Mucosa of descending colon (tissue), 3 donors: ENCODE data around the gene ZNF470. TPM values are rescaled to one million over a fixed set of nuclear protein-coding genes. Genes with fewer than 3 reads are reported as not detected.
A peak's percentile ranks its signal among the peaks of the same experiment; 100 is the strongest.

Experiments used
- ATAC-seq: fragments of 200-7000 bp; cut with Tn5 transposase; one replicate; pipeline ENCODE4 v1.9.1; 2020; ENCODE audit warnings: mild to moderate bottlenecking, moderate library complexity
- DNase-seq, 3 donors: peaks; one replicate each; pipeline ENCODE4 v3.0.0-alpha.2; 2020
- H3K36me3 ChIP-seq: fragments of 200-600 bp; one replicate; pipeline ENCODE4 v1.8.0; 2021; ENCODE audit warnings: low read depth, mild to moderate bottlenecking
- H3K4me1 ChIP-seq: fragments of 200-600 bp; one replicate; pipeline ENCODE4 v1.8.0; 2021; ENCODE audit warnings: low read depth, mild to moderate bottlenecking
- H3K4me3 ChIP-seq: fragments of 200-600 bp; one replicate; pipeline ENCODE4 v1.8.0; 2021; ENCODE audit warnings: mild to moderate bottlenecking
- H3K9me3 ChIP-seq: fragments of 200-600 bp; one replicate; pipeline ENCODE4 v1.8.0; 2021; ENCODE audit warnings: mild to moderate bottlenecking
- CTCF ChIP-seq: fragments of 200-600 bp; IDR thresholded peaks from one replicate; pipeline ENCODE4 v1.8.0; 2022; ENCODE audit warnings: antibody characterized with exemption, mild to moderate bottlenecking
- intact Hi-C, 2 donors: fragments of 100-400 bp; cut with DNase I in 1 of 2; cut with micrococcal nuclease in 1 of 2; formaldehyde crosslinking; loops; one replicate each; pipeline versions ENCODE4 v1.11.0 to v1.11.1; 2022; cut with DNase I, micrococcal nuclease
- total RNA-seq, 3 donors: library from RNA; stranded (reverse); fragmentation: NEBNext Ultra II Directional in 2 of 3; extraction: Animal tissue kit (Norgen Biotek cat#: 25700) in 2 of 3; gene quantifications; one replicate each; pipeline versions ENCODE4 v1.2.1 to v1.2.4, GENCODE V29; 2021 to 2023
- donor health status: DM: no; HTN: no; CAD: no; lungs with moderate emphysema.
- donor health status: DM: no; HTN: no; CAD: no.
- donor health status: DM: no; HTN: yes; CAD: no.

The ZNF470 gene
- total RNA-seq, 3 donors from 2014 or later: 1.6 to 6.7 (median 2.2) TPM

- H3K36me3 ChIP-seq: peaks cover 5% of the 10 kb centered on the region
- intact Hi-C loops: no loop called here
- peaks cover 97% of the 10 kb centered on the region for H3K9me3 ChIP-seq
- TF ChIP-seq CTCF: no peak
- no peaks in the 10 kb centered on the region for H3K4me1 ChIP-seq
- DNase-seq (no peak), ATAC-seq (no peak)
- no peak overlapping the region for H3K4me3 ChIP-seq
These were observed 58.4 kb downstream of the ZNF470 start for GRCh38 chr19:56625708-56626107.

- H3K4me1 ChIP-seq: no peaks in the 10 kb centered on the region
- no peak for TF ChIP-seq CTCF
- no peaks in the 10 kb centered on the region for H3K36me3 ChIP-seq
- no peak for DNase-seq
- no peak overlapping the region for H3K4me3 ChIP-seq
- no peak for ATAC-seq
- intact Hi-C loops: no loop called here
- peaks cover 94% of the 10 kb centered on the region for H3K9me3 ChIP-seq
These were observed 65.8 kb downstream of the ZNF470 start for GRCh38 chr19:56633021-56633420.

GRCh38 chr19:56637976-56638555 lies 70.8 kb downstream of the ZNF470 start:
- Histone ChIP-seq H3K4me1 (no peaks in the 10 kb centered on the region), H3K36me3 (no peaks in the 10 kb centered on the region), H3K4me3 (no peak overlapping the region), H3K9me3 (peaks cover 93% of the 10 kb centered on the region)
- no peak for TF ChIP-seq CTCF
- intact Hi-C loops: no loop called here
- peak; percentile 29 for ATAC-seq
- peak in 2 of 3 donors; percentile 38 to 58 for DNase-seq

Other genes with a start within 250 kb of the ZNF470 start
- gene ZNF582, start 173.9 kb upstream of the ZNF470 start, total RNA-seq: 1 to 10 TPM; 1.4 to 6.6 (median 1.6) TPM
- gene ZNF583, start 163.1 kb upstream of the ZNF470 start, total RNA-seq: 10 to 100 TPM in 1 of 3 donors, 1 to 10 TPM in 2; 1.4 to 11.2 (median 2.1) TPM
- 10 to 100 TPM in 1 of 3 donors, under 1 TPM in 2; 0.41 to 10.5 (median 0.61) TPM for gene ZNF667, start 90.1 kb upstream of the ZNF470 start, total RNA-seq
- 10 to 100 TPM in 1 of 3 donors, 1 to 10 TPM in 2; 2.8 to 14.7 (median 4.2) TPM for gene ZNF471, start 59.6 kb upstream of the ZNF470 start, total RNA-seq
- 1 to 10 TPM; 1.6 to 9.6 (median 3.6) TPM for gene ZFP28, start 28.5 kb upstream of the ZNF470 start, total RNA-seq
- 10 to 100 TPM in 1 of 3 donors, 1 to 10 TPM in 2; 2.8 to 12.2 (median 3.2) TPM for gene ZNF71, start 27.8 kb downstream of the ZNF470 start, total RNA-seq
- under 1 TPM in 2 of 3 donors, not detected in 1; 0.38 to 0.47 TPM for gene SMIM17, start 75.7 kb downstream of the ZNF470 start, total RNA-seq
- gene ZNF835, start 104.3 kb downstream of the ZNF470 start, total RNA-seq: 1 to 10 TPM in 1 of 3 donors, under 1 TPM in 2; 0.72 to 9.1 (median 0.77) TPM